SH-SY5Y (cell line): ENCODE data around the gene HTR3D.
A peak's percentile ranks its signal among the peaks of the same experiment; 100 is the strongest.

Experiments
- GATA2 ChIP-seq: IDR thresholded peaks from 2 replicates; pipeline ENCODE4 v1.6.1; 2011; ENCODE audit warnings: mild to moderate bottlenecking, low read depth, low read length
- GATA3 ChIP-seq: IDR thresholded peaks from 2 replicates; pipeline ENCODE4 v1.6.1; 2011; ENCODE audit warnings: low read depth, mild to moderate bottlenecking, low read length, moderate library complexity

HTR3D gene

GRCh38 chr3:184011230-184011876 is 20.2 kb upstream of the HTR3D start:
- TF ChIP-seq GATA2, result peak; percentile 42; the same call in 1 of the 2 replicates
- TF ChIP-seq GATA3, result peak; percentile 52

- TF ChIP-seq GATA2, result no peak
- TF ChIP-seq GATA3, result no peak
Observed at GRCh38 chr3:184011937-184012889, 19.3 kb upstream of the HTR3D start.

- TF ChIP-seq GATA2 (no peak), GATA3 (no peak)
Observed at GRCh38 chr3:184015381-184016019, 16.0 kb upstream of the HTR3D start.

GRCh38 chr3:184016169-184016570 is 15.4 kb upstream of the HTR3D start:
- TF ChIP-seq GATA3 (no peak), GATA2 (no peak)

- no peak for TF ChIP-seq GATA3
- TF ChIP-seq GATA2, result no peak
Observed at GRCh38 chr3:184016811-184017671, 14.5 kb upstream of the HTR3D start.

- no peak for TF ChIP-seq GATA3
- TF ChIP-seq GATA2, result peak; percentile 75
Observed at GRCh38 chr3:184017672-184018423, 13.7 kb upstream of the HTR3D start, which contains the start of gene ABCC5. ABCC5 (minus strand) TSS chr3:184017884; CDS start chr3:184014392, 3,492 bp downstream.

- TF ChIP-seq GATA2 (no peak), GATA3 (no peak)
Observed at GRCh38 chr3:184018424-184018973, 13.0 kb upstream of the HTR3D start.

- TF ChIP-seq GATA3 (no peak), GATA2 (no peak)
Observed at GRCh38 chr3:184022323-184022722, 9.2 kb upstream of the HTR3D start.

GRCh38 chr3:184029443-184029842 is 2.1 kb upstream of the HTR3D start:
- TF ChIP-seq GATA3 (no peak), GATA2 (no peak)

GRCh38 chr3:184030536-184030935 is 1.0 kb upstream of the HTR3D start:
- TF ChIP-seq GATA2 (no peak), GATA3 (no peak)

GRCh38 chr3:184037816-184038215 is 6.3 kb downstream of the HTR3D start:
- TF ChIP-seq GATA2 (no peak), GATA3 (no peak)

- no peak for TF ChIP-seq GATA3
- no peak for TF ChIP-seq GATA2
Observed at GRCh38 chr3:184039414-184039813, 7.9 kb downstream of the HTR3D start.
